ENCODE measurements around the gene CCDC159.

Gene CCDC159

DNA sequence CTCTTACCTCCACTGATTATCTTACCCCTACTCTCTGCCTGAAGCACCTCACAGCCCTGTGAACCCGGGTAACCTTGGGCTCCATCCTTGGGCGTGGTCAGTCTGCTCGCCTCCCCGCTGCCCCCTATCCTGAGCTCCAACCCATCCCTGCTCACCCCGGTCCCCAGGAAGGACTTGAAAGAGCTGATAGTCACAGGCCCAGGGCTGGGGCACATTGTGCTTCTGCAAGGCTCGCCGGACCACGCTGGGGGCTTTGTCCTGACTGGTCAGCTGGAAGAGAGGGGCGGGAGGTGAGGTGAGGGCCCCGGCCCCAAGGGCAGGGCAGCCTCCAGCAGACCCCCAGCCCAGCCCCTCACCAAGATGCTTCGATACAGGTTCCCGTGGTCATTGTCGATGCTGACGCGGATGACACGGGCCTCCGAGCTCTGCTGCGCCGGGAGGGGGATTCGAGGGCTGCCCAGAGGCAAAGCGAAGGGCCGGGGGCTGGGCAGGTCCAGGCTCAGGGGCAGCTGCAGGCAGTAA, 50.8 kb downstream of the CCDC159 start:
- no peak overlapping the region for H3K4me3 ChIP-seq (ENCODE audit: severe bottlenecking)
- H3K27ac ChIP-seq (ENCODE audit: poor library complexity, severe bottlenecking) = no peak overlapping the region
- H3K27me3 ChIP-seq (ENCODE audit: insufficient read depth, poor library complexity, severe bottlenecking) = no peaks in the 10 kb centered on the region
- H3K4me1 ChIP-seq (ENCODE audit: insufficient read depth, poor library complexity, severe bottlenecking) = no peaks in the 10 kb centered on the region
- no peaks in the 10 kb centered on the region for H3K36me3 ChIP-seq (ENCODE audit: low read depth)
- TF ChIP-seq, protein P1, sequence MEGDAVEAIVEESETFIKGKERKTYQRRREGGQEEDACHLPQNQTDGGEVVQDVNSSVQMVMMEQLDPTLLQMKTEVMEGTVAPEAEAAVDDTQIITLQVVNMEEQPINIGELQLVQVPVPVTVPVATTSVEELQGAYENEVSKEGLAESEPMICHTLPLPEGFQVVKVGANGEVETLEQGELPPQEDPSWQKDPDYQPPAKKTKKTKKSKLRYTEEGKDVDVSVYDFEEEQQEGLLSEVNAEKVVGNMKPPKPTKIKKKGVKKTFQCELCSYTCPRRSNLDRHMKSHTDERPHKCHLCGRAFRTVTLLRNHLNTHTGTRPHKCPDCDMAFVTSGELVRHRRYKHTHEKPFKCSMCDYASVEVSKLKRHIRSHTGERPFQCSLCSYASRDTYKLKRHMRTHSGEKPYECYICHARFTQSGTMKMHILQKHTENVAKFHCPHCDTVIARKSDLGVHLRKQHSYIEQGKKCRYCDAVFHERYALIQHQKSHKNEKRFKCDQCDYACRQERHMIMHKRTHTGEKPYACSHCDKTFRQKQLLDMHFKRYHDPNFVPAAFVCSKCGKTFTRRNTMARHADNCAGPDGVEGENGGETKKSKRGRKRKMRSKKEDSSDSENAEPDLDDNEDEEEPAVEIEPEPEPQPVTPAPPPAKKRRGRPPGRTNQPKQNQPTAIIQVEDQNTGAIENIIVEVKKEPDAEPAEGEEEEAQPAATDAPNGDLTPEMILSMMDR (IDR thresholded peaks at IDR 0.05; ENCODE audit: poor library complexity, severe bottlenecking) = no peak
- no peaks in the 10 kb centered on the region for H3K9me3 ChIP-seq (ENCODE audit: severe bottlenecking)
- ATAC-seq (ENCODE audit: low read depth) (no peak), DNase-seq (ENCODE audit: low spot score) (no peak)

DNA sequence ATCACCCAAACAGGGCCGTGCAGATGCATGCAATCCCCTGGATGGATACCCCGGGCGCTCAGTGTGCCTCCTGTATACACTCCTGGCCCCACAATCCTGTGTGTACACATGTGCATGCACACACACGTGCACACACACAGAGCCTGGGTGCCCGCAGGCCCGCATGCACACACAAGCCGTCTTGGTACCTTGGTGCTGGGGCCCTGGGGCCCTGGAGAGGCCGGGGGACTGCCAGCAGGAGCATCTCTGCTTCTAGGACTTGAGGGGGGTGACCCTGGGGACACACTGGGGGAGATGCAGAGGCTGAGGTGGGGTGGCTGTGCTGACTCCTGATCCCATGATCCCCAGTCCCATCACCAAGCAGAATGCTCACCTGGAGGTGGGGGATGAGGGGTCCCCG, 53.3 kb downstream of the CCDC159 start:
- Histone ChIP-seq H3K4me3 (ENCODE audit: severe bottlenecking) (no peak overlapping the region), H3K9me3 (ENCODE audit: severe bottlenecking) (no peaks in the 10 kb centered on the region), H3K36me3 (ENCODE audit: low read depth) (no peaks in the 10 kb centered on the region), H3K4me1 (ENCODE audit: insufficient read depth, poor library complexity, severe bottlenecking) (no peaks in the 10 kb centered on the region), H3K27me3 (ENCODE audit: insufficient read depth, poor library complexity, severe bottlenecking) (no peaks in the 10 kb centered on the region), H3K27ac (ENCODE audit: poor library complexity, severe bottlenecking) (no peak overlapping the region)
- TF ChIP-seq, protein P1 (IDR thresholded peaks at IDR 0.05; ENCODE audit: poor library complexity, severe bottlenecking) = no peak
- DNase-seq (ENCODE audit: low spot score) (no peak), ATAC-seq (ENCODE audit: low read depth) (no peak)

DNA sequence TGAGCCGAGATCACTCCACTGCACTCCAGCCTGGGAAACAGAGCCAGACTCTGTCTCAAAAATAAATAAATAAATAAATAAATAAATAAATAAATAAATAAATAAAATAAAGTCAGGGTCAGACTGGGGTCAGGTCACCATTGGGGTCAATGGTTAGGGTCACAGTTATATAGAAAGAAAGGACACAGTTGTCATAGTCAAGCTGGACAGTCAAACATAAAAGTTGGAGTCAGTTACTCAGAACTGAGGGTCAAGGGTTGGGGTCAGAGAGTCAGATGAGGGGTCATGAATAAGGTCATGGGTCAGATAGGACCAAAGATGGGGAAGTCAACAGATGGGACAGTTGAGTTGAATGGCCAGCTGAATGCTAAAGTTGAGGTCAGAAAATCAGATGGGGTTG, 54.5 kb downstream of the CCDC159 start:
- Histone ChIP-seq H3K27me3 (ENCODE audit: insufficient read depth, poor library complexity, severe bottlenecking) (no peaks in the 10 kb centered on the region), H3K27ac (ENCODE audit: poor library complexity, severe bottlenecking) (no peak overlapping the region), H3K4me1 (ENCODE audit: insufficient read depth, poor library complexity, severe bottlenecking) (no peaks in the 10 kb centered on the region), H3K9me3 (ENCODE audit: severe bottlenecking) (no peaks in the 10 kb centered on the region), H3K4me3 (ENCODE audit: severe bottlenecking) (no peak overlapping the region), H3K36me3 (ENCODE audit: low read depth) (no peaks in the 10 kb centered on the region)
- TF ChIP-seq, protein P1 (IDR thresholded peaks at IDR 0.05; ENCODE audit: poor library complexity, severe bottlenecking) = no peak
- no peak for DNase-seq (ENCODE audit: low spot score)
- no peak for ATAC-seq (ENCODE audit: low read depth)

DNA sequence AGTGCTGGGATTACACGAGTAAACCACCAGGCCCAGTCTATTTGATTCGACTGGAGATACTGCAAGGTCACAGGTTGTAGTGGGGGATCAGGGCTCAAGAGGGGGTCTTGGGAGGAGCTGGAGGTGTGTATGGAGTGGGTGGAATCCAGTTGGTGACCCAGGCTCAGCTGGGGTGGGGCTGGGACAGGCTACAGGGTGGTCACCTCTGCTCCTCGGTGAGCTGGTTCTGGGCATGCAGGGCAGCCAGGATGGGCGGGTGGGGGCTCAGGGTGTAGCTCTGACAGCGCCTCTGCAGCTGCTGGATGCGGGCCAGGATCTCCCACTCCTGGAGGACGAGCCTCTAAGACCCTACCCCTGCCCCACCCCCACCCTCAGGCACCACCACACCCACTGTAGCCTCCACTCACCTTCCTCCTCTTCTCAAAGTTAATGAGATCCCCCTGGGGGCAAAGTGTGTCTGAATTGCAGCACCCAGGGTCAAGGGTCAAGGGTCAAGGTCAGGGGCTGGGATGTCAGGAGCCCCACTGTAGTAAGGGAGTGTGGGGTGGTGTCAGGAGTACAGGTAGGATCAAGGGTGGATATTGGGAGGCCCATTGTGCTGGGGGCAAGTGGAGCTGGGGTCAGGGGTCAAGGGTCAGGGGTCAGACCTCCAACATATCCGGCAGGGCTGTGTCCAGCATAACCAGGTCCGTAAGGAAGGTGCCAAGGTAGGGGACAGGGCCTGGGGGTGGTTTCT, 55.7 kb downstream of the CCDC159 start:
- Histone ChIP-seq H3K4me3 (ENCODE audit: severe bottlenecking) (no peak overlapping the region), H3K9me3 (ENCODE audit: severe bottlenecking) (no peaks in the 10 kb centered on the region), H3K27ac (ENCODE audit: poor library complexity, severe bottlenecking) (no peak overlapping the region), H3K4me1 (ENCODE audit: insufficient read depth, poor library complexity, severe bottlenecking) (no peaks in the 10 kb centered on the region), H3K27me3 (ENCODE audit: insufficient read depth, poor library complexity, severe bottlenecking) (no peaks in the 10 kb centered on the region), H3K36me3 (ENCODE audit: low read depth) (no peaks in the 10 kb centered on the region)
- TF ChIP-seq, protein P1 (IDR thresholded peaks at IDR 0.05; ENCODE audit: poor library complexity, severe bottlenecking) = no peak
- DNase-seq (ENCODE audit: low spot score) = no peak
- ATAC-seq (ENCODE audit: low read depth) = no peak

Data from RWPE2 (cell line).